Epithelial cell of esophagus (primary cell): ENCODE results near the gene GNAI2.

ENCODE experiments used
- DNase-seq: peaks from one replicate; pipeline ENCODE4 v3.0.0; 2010; ENCODE audit warnings: low read depth
- H3K4me3 ChIP-seq: 2 replicates; pipeline ENCODE4 v1.5.1; 2011; ENCODE audit warnings: mild to moderate bottlenecking, low read length, control low read depth
- CTCF ChIP-seq: IDR thresholded peaks from 2 replicates; pipeline ENCODE4 v1.5.1; 2011; ENCODE audit warnings: low read depth, mild to moderate bottlenecking, low read length, control low read depth, inconsistent platforms; ENCODE audit not compliant: insufficient read depth; ENCODE audit errors: missing control alignments

GNAI2 gene

GRCh38 chr3:50193286-50193685 lies 42.7 kb upstream of the GNAI2 start:
- no peak overlapping the region for H3K4me3 ChIP-seq
- TF ChIP-seq CTCF = no peak
- DNase-seq = no peak

GRCh38 chr3:50193746-50194127 lies 42.3 kb upstream of the GNAI2 start:
- DNase-seq = no peak
- TF ChIP-seq CTCF = no peak
- H3K4me3 ChIP-seq = no peak overlapping the region

DNA sequence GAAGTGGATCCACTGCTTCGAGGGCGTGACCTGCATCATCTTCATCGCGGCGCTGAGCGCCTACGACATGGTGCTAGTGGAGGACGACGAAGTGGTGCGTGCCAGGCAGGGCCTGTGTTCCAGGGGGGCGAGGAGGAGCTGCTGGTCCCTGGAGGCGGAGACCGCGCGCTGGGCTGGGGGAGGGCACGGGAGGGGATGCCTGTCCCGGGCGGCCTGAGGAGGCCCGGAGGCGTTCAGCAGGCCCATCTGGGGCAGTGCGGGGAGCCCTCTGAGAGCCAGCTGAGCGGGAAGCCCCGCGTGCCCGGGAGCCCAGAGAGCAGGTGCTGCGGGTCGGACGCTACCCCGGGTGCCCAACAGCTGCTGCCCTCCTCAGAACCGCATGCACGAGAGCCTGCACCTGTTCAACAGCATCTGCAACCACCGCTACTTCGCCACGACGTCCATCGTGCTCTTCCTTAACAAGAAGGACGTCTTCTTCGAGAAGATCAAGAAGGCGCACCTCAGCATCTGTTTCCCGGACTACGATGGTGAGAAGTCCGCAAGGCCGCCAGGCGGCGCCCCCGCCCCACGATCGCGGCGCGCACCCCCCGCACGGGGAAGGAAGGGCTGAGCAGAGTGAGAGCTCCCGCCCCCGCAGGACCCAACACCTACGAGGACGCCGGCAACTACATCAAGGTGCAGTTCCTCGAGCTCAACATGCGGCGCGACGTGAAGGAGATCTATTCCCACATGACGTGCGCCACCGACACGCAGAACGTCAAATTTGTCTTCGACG lies 41.7 kb upstream of the GNAI2 start:
- peak; percentile 68 for DNase-seq
- no peak overlapping the region for H3K4me3 ChIP-seq
- TF ChIP-seq CTCF = peak; percentile 55

- DNase-seq = no peak
- no peak overlapping the region for H3K4me3 ChIP-seq
- no peak for TF ChIP-seq CTCF
Observed at GRCh38 chr3:50194903-50195500, 41.0 kb upstream of the GNAI2 start.

DNA sequence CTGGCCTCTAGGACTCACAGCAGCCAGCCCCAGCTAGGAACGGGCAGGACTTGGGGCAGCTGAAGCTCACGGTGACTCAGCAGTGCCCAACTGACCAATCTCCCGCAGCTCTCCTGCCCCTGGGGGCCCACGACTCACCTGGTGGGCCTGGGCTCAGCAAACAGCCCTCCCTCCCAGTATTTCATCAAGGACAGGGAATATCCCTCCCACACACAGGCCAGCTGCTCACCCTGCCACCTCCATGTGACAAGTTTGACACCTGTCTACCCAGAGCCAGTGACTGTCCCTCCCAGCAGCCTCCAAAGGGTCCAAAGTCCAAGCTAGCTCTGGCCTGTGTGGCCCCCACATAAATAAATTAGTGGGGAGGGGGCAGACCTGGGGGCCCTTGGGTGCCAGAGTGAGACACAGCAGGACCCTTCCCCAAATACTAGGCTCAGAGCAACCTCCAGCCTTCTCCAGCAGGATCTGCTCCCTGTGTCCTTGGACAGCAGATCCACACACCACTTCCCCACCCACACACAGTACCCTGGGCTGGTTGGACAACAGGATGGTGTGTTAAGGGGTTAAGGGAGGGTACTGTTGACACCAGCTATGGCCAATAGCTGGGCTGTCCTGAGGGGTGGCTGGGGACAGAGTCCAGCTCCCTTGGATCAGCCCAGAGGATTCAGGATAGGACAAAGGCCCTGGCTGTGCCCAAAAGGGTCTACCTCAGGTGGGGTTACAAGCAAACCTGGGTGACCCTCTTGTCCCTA lies 40.3 kb upstream of the GNAI2 start:
- no peak overlapping the region for H3K4me3 ChIP-seq
- no peak for TF ChIP-seq CTCF
- DNase-seq = no peak

DNA sequence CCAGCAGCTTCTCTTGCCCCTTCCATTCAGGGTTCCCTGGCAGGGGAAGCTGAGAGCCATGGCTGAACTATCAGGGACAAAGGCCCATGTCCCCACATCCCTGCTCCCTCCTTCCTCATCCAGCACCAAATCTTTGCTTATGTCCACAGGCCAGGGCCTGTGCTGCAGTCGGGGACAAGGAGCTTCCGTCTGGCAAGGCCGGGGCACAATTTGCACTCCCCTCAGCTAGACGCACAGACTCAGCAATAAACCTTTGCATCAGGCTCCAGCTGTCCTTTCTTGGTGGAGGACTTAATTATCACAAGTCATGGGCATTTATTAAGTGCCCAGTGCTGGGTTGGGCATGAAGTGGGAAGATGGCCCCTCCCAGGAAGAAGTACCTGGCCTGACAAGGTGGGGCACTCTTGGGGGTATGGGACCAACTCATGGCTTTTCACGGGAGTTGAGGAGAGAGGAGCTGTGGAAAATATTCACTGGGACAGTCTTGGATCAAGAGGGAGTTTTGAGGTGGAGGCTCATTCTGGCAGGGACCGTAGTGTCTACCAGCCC lies 39.7 kb upstream of the GNAI2 start:
- H3K4me3 ChIP-seq = no peak overlapping the region
- no peak for DNase-seq
- TF ChIP-seq CTCF = no peak
